Endothelial cell of umbilical vein (primary cell): Measurements from ENCODE around the gene VIPR2. TPM values are rescaled to one million over a fixed set of nuclear protein-coding genes. Genes with fewer than 3 reads are reported as not detected.

Experiments
- BruUV-seq: library from RNA; stranded (reverse); fragments of 400-500 nt; replicated peaks from 2 replicates; lab custom pipeline; 2021; lab: Mats Ljungman, UMichigan
- CTCF ChIA-PET: fragments of 300-600, 350-600 bp; sonication (Branson Sonifier 250); formaldehyde crosslinking; loops from one replicate; lab custom pipeline; 2021; ENCODE audit warnings: antibody characterized with exemption, inconsistent platforms; lab: Charles Lee
- POLR2A ChIA-PET: fragments of 300-600, 350-600 bp; sonication (Branson Sonifier 250); formaldehyde crosslinking; loops from one replicate; lab custom pipeline; 2021; ENCODE audit warnings: antibody characterized with exemption, inconsistent platforms; lab: Charles Lee
- DNase-seq: peaks from one replicate; pipeline ENCODE4 v3.0.0-alpha.2; 2011; ENCODE audit warnings: low read depth, low spot score
- FAIRE-seq: peaks from 2 replicates; lab custom pipeline; 2011; peaks lifted over from hg19 to GRCh38; lab: Jason Lieb, UNC
- H2AFZ ChIP-seq: 2 replicates; pipeline ENCODE4 v1.6.0; 2012; ENCODE audit warnings: low read depth, low read length, control low read depth, inconsistent platforms
- H3K27ac ChIP-seq: 2 replicates; pipeline ENCODE4 v1.5.1; 2011; ENCODE audit warnings: low read depth, mild to moderate bottlenecking, control low read depth, low read length, moderate library complexity; ENCODE audit not compliant: insufficient read depth
- H3K27me3 ChIP-seq, 2 experiments: 2 replicates each; pipeline versions ENCODE4 v1.6.0 to v1.6.1; 2011; ENCODE audit warnings: low read length in 2 of 2, mixed read lengths in 1 of 2; ENCODE audit not compliant: control insufficient read depth in 2 of 2, insufficient read depth in 2 of 2
- H3K36me3 ChIP-seq, 2 experiments: 2 replicates in 1 of 2; 3 replicates in 1 of 2; pipeline ENCODE4 v1.5.1; 2011; ENCODE audit warnings: low read length in 2 of 2, mild to moderate bottlenecking in 1 of 2, moderate library complexity in 1 of 2; ENCODE audit not compliant: control insufficient read depth in 2 of 2, insufficient read depth in 2 of 2; ENCODE audit errors: extremely low read depth in 1 of 2
- H3K4me1 ChIP-seq: 3 replicates; pipeline ENCODE4 v1.5.1; 2011; ENCODE audit warnings: mild to moderate bottlenecking, low read length; ENCODE audit not compliant: control insufficient read depth, insufficient read depth; ENCODE audit errors: extremely low read depth
- H3K4me2 ChIP-seq: 2 replicates; pipeline ENCODE4 v1.6.1; 2011; ENCODE audit warnings: low read length, control low read depth, mixed read lengths; ENCODE audit not compliant: insufficient read depth
- H3K4me3 ChIP-seq, 3 experiments: fragments of 200-600 bp in 1 of 3; sonication (generic), shearing (Covaris generic) in 1 of 3; replicated peaks in 1 of 3; 2 replicates each; pipeline ENCODE4 v1.5.1; 2011 to 2016; ENCODE audit warnings: control low read depth in 3 of 3, low read length in 3 of 3, mild to moderate bottlenecking in 2 of 3, inconsistent platforms in 1 of 3, low read depth in 1 of 3, moderate library complexity in 1 of 3; ENCODE audit not compliant: insufficient read depth in 1 of 3
- H3K79me2 ChIP-seq: 2 replicates; pipeline ENCODE4 v1.6.0; 2012; ENCODE audit warnings: low read length, inconsistent platforms; ENCODE audit not compliant: control insufficient read depth, insufficient read depth
- H3K9ac ChIP-seq: replicated peaks from 2 replicates; pipeline ENCODE3; 2011; ENCODE audit warnings: low read length, control low read depth; ENCODE audit not compliant: insufficient read depth; ENCODE audit errors: extremely low read depth
- H3K9me1 ChIP-seq: replicated peaks from 3 replicates; pipeline ENCODE4 v1.6.0; 2011; ENCODE audit warnings: mild to moderate bottlenecking, low read length; ENCODE audit not compliant: control insufficient read depth, insufficient read depth; ENCODE audit errors: extremely low read depth
- H3K9me3 ChIP-seq: replicated peaks from 2 replicates; pipeline ENCODE4 v1.5.1; 2012; ENCODE audit warnings: low read length, inconsistent platforms; ENCODE audit not compliant: control insufficient read depth, insufficient read depth
- H4K20me1 ChIP-seq: replicated peaks from 2 replicates; pipeline ENCODE3; 2011; ENCODE audit warnings: mild to moderate bottlenecking, low read length; ENCODE audit not compliant: control insufficient read depth, insufficient read depth; ENCODE audit errors: extremely low read depth
- CTCF ChIP-seq, 2 donors: IDR thresholded peaks; 1 replicate in 1 of 2; 2 replicates in 1 of 2; pipeline ENCODE4 v1.5.1; 2011; ENCODE audit warnings: low read length in 2 of 2, mild to moderate bottlenecking in 2 of 2, moderate library complexity in 2 of 2, control low read depth in 1 of 2, inconsistent platforms in 1 of 2, low read depth in 1 of 2; ENCODE audit not compliant: insufficient read depth in 1 of 2; ENCODE audit errors: extremely low read depth in 1 of 2
- EZH2 ChIP-seq: IDR thresholded peaks from 2 replicates; pipeline ENCODE4 v1.6.1; 2012; ENCODE audit warnings: borderline replicate concordance, low read depth, mild to moderate bottlenecking, moderate library complexity, low read length, inconsistent platforms; ENCODE audit not compliant: severe bottlenecking
- FOS ChIP-seq: IDR thresholded peaks from 2 replicates; pipeline ENCODE4 v1.6.1; 2011; ENCODE audit warnings: mild to moderate bottlenecking, low read length, moderate library complexity, borderline replicate concordance; ENCODE audit not compliant: insufficient read depth
- GATA2 ChIP-seq: IDR thresholded peaks from 2 replicates; pipeline ENCODE4 v1.7.0; 2011; ENCODE audit warnings: low read depth, mild to moderate bottlenecking, moderate library complexity, mixed read lengths, low read length; ENCODE audit not compliant: insufficient read length, insufficient read depth
- JUN ChIP-seq: IDR thresholded peaks from 2 replicates; pipeline ENCODE4 v1.6.1; 2011; ENCODE audit warnings: borderline replicate concordance, low read depth; ENCODE audit not compliant: insufficient read length, insufficient read depth
- MAX ChIP-seq: IDR thresholded peaks from 2 replicates; pipeline ENCODE4 v1.6.1; 2011; ENCODE audit not compliant: insufficient read depth, insufficient read length
- MYC ChIP-seq: IDR thresholded peaks from one replicate; pipeline ENCODE4 v1.6.1; 2011; ENCODE audit warnings: mild to moderate bottlenecking, low read depth, low read length
- POLR2A ChIP-seq: IDR thresholded peaks from 2 replicates; pipeline ENCODE4 v1.6.1; 2012; ENCODE audit warnings: low read depth, mild to moderate bottlenecking, control low read depth, low read length
- POLR2AphosphoS5 ChIP-seq: IDR thresholded peaks from 2 replicates; pipeline ENCODE4 v1.6.1; 2012; ENCODE audit warnings: low read depth, mild to moderate bottlenecking, control low read depth, low read length, moderate library complexity; ENCODE audit not compliant: insufficient read depth
- dilution Hi-C: fragments of 300-500 bp; cut with MboI; formaldehyde crosslinking; loops from one replicate; pipeline ENCODE4 v1.15.0; 2019; ENCODE audit warnings: low sequenced_read_pairs; ENCODE audit not compliant: extremely low pct_ligation_motif_present
- intact Hi-C: fragments of 100-400 bp; cut with micrococcal nuclease; formaldehyde crosslinking; loops from one replicate; pipeline ENCODE4 v1.10.0; 2022
- polyA plus RNA-seq, 4 experiments: library from polyadenylated mRNA; depleted of rRNA in 3 of 4; stranded (reverse) in 3 of 4; unstranded in 1 of 4; fragments of >200 nt; gene quantifications; 2 replicates each; pipeline versions ENCODE4 v1.2.1 to v1.2.3, GENCODE V29; 2011 to 2012; ENCODE audit warnings: missing spikeins in 1 of 4
- total RNA-seq: library from RNA; stranded (reverse); gene quantifications from 2 replicates; pipeline ENCODE4 v1.2.3, GENCODE V29; 2021

The VIPR2 gene
- total and polyA plus RNA-seq, 2 donors (not counting 3 experiments of a cell fraction or from before 2014, with no cell fraction given) = not detected

- no TSS peak for BruUV-seq
- no peak overlapping the region for H3K27ac ChIP-seq
- H3K36me3 ChIP-seq = no peaks in the 10 kb centered on the region
- DNase-seq = no peak
- no peak overlapping the region for H2AFZ ChIP-seq
- no peak for FAIRE-seq
- H3K9me1 ChIP-seq = no peaks in the 10 kb centered on the region
- no peak overlapping the region for H3K4me2 ChIP-seq
- H3K27me3 ChIP-seq = no peaks in the 10 kb centered on the region
- POLR2A ChIA-PET = no interaction called here
- no peak overlapping the region for H3K4me3 ChIP-seq
- H3K9ac ChIP-seq = no peak overlapping the region
- no peaks in the 10 kb centered on the region for H4K20me1 ChIP-seq
- no peaks in the 10 kb centered on the region for H3K9me3 ChIP-seq
- TF ChIP-seq POLR2A (no peak), MAX (no peak)
- H3K4me1 ChIP-seq = no peaks in the 10 kb centered on the region
- CTCF ChIA-PET = no interaction called here
- H3K79me2 ChIP-seq = no peaks in the 10 kb centered on the region
- intact Hi-C loops = no loop called here
- dilution Hi-C loops = no loop called here
These were observed 122.3 kb downstream of the VIPR2 start for GRCh38 chr7:159022238-159022993.

- H3K27ac ChIP-seq = no peak overlapping the region
- H3K9me3 ChIP-seq = no peaks in the 10 kb centered on the region
- no peaks in the 10 kb centered on the region for H3K9me1 ChIP-seq
- H4K20me1 ChIP-seq = no peaks in the 10 kb centered on the region
- no peaks in the 10 kb centered on the region for H3K27me3 ChIP-seq
- H2AFZ ChIP-seq = no peak overlapping the region
- H3K79me2 ChIP-seq = no peaks in the 10 kb centered on the region
- H3K36me3 ChIP-seq = no peaks in the 10 kb centered on the region
- H3K4me3 ChIP-seq = no peak overlapping the region
- FAIRE-seq (no peak), DNase-seq (no peak)
- no peak for TF ChIP-seq CTCF (IDR thresholded peaks at IDR 0.05; ENCODE audit: extremely low read depth in 1 of 2, insufficient read depth in 1 of 2, low read depth in 1 of 2, low read length in 2 of 2)
- TF ChIP-seq EZH2 = no peak
- TF ChIP-seq JUN = no peak
- TF ChIP-seq POLR2AphosphoS5 = no peak
- no peak for TF ChIP-seq MAX
- no peak for TF ChIP-seq FOS
- TF ChIP-seq MYC = no peak
- no peak for TF ChIP-seq POLR2A
- no peak for TF ChIP-seq GATA2
- intact Hi-C loops (no loop called here), dilution Hi-C loops (no loop called here)
- BruUV-seq = no TSS peak
- H3K4me2 ChIP-seq = no peak overlapping the region
- H3K4me1 ChIP-seq = no peaks in the 10 kb centered on the region
- POLR2A ChIA-PET = no interaction called here
- H3K9ac ChIP-seq = no peak overlapping the region
- CTCF ChIA-PET = no interaction called here
These were observed 123.7 kb downstream of the VIPR2 start for GRCh38 chr7:159020987-159021386.
